Measurements from ENCODE around the gene KLK2. TPM values are rescaled to one million over a fixed set of nuclear protein-coding genes. Genes with fewer than 3 reads are reported as not detected.
A peak's percentile ranks its signal among the peaks of the same experiment; 100 is the strongest.

KLK2 gene
- polyA plus RNA-seq, 1 experiment = not detected

DNA sequence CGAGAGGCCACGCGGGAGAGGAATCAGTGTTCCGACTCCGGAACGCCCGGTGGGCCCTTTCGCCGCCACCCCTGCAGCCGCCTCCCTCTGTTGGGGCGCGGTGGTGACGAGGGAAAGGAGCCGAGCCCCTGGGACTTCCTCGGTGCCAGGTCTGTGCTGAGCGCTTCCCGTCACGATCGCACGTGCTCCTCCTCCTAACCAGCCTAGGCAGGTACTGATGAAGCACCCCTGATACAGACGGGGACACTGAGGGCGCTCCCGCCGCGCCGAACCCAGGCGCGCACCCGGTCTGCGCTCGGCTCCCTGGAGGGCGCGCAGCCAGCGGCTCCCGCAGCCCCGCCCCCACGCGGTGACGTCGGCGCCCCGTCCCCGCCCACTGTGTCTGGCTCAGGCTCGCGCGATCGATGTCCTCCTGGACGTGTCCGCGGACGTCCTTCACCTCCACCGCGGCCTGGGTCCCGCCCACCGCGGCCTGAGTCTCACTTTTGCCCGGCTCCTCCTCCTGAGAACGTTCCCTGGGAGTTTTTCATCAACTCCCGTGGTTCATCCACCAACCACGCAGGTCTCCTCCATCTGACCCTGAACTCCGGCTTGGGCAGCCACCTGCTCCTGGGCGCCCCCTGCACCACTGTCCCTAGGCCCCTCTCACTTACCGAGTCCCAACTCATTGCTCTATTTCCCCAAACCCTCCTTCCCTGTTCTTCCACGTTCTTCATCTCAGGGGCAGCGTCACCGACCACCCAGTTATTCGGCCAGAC, 37.3 kb upstream of the KLK2 start:
- TF ChIP-seq, protein P1, sequence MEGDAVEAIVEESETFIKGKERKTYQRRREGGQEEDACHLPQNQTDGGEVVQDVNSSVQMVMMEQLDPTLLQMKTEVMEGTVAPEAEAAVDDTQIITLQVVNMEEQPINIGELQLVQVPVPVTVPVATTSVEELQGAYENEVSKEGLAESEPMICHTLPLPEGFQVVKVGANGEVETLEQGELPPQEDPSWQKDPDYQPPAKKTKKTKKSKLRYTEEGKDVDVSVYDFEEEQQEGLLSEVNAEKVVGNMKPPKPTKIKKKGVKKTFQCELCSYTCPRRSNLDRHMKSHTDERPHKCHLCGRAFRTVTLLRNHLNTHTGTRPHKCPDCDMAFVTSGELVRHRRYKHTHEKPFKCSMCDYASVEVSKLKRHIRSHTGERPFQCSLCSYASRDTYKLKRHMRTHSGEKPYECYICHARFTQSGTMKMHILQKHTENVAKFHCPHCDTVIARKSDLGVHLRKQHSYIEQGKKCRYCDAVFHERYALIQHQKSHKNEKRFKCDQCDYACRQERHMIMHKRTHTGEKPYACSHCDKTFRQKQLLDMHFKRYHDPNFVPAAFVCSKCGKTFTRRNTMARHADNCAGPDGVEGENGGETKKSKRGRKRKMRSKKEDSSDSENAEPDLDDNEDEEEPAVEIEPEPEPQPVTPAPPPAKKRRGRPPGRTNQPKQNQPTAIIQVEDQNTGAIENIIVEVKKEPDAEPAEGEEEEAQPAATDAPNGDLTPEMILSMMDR (IDR thresholded peaks at IDR 0.05; ENCODE audit: insufficient read depth, low read depth, low read length) = no peak
- CTCF ChIA-PET = no interaction called here
- Histone ChIP-seq H3K36me3 (ENCODE audit: control insufficient read depth, insufficient read depth, low read length) (no peaks in the 10 kb centered on the region), H3K27me3 (ENCODE audit: control insufficient read depth, insufficient read depth, low read length) (no peaks in the 10 kb centered on the region), H3K4me3 (ENCODE audit: low read depth, low read length) (peak overlapping the region; percentile 49)
- no peak for DNase-seq (ENCODE audit: low read depth)
- POLR2A ChIA-PET = no interaction called here

DNA sequence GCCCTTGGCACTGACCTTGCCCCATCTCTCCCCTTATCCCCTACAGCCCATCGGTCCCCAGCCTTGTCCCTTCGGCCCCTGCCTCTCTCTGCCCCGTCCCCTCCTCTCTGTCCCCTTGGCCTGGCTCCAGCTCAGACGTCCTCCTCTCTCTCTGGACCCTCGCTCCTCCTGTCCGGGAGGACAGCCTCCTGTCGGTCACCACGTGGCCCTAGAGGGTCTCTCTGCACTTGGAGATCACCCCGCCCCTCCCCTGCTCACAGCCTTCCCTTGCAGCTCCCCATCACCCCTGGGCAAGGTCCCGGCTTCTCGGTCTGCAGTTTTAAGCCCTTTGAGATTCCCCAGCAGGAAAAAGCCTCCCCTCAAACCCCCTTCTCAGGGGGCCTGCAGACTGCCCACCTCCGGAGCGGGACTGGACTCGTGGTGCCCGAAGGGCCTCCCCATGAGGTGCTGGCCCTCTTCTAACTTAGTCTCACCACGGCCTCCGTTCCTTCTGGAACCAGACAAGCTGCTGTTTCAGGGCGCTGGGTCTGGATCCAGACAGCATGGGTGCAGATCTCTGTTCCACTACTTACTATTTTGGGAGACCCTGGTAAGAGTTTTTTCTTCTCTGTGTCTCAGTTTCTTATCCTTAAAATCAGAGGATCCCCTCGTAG, 36.6 kb upstream of the KLK2 start:
- TF ChIP-seq, protein P1 (IDR thresholded peaks at IDR 0.05; ENCODE audit: insufficient read depth, low read depth, low read length) = no peak
- peak overlapping the region; percentile 49; the same call in 1 of the 2 replicates for H3K4me3 ChIP-seq (ENCODE audit: low read depth, low read length)
- ChIA-PET CTCF (no interaction called here), POLR2A (no interaction called here)
- DNase-seq (ENCODE audit: low read depth) = no peak
- H3K36me3 ChIP-seq (ENCODE audit: control insufficient read depth, insufficient read depth, low read length) = no peaks in the 10 kb centered on the region
- H3K27me3 ChIP-seq (ENCODE audit: control insufficient read depth, insufficient read depth, low read length) = no peaks in the 10 kb centered on the region

DNA sequence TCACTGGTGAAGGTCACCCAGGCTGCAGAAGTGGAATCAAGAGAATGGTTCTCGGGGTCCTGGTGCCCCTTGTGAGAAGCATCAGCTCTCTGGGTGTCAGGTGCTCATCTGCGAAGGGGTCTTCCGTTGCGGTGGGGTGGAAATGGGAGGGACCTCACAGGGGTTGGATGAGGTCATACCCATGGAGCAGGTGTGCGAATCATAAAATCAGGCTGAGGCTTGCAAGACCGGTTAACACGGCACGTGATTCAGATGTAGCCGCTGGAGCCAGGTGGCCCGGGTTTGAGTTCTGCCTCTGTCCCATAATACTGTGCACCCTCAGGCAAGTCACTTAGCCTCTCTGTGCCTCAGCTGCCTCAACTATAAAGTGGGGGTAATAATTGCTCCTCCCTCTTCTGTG, 35.9 kb upstream of the KLK2 start:
- Histone ChIP-seq H3K27me3 (ENCODE audit: control insufficient read depth, insufficient read depth, low read length) (no peaks in the 10 kb centered on the region), H3K4me3 (ENCODE audit: low read depth, low read length) (no peak overlapping the region), H3K36me3 (ENCODE audit: control insufficient read depth, insufficient read depth, low read length) (no peaks in the 10 kb centered on the region)
- ChIA-PET POLR2A (no interaction called here), CTCF (no interaction called here)
- DNase-seq (ENCODE audit: low read depth) = no peak
- TF ChIP-seq, protein P1 (IDR thresholded peaks at IDR 0.05; ENCODE audit: insufficient read depth, low read depth, low read length) = no peak

DNA sequence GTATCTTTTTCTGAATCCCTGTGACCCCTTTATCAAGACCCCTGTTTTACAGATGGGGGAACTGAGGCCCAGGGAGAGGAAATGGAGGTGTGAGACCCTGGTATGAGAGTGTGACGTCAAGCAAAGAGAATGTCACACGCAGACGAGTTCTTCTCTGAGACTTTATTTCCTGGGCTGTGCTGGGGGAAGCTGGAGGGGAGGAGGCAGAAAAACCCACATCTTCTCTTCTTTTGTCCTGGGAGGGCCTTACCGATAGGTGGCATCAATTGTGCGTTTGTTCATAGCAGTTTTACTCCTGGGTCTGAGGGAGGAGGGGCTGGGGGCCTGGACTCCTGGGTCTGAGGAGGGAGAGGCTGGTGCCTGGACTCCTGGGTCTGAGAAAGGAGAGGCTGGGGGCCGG, 35.0 kb upstream of the KLK2 start:
- no peaks in the 10 kb centered on the region for H3K27me3 ChIP-seq (ENCODE audit: control insufficient read depth, insufficient read depth, low read length)
- no peaks in the 10 kb centered on the region for H3K36me3 ChIP-seq (ENCODE audit: control insufficient read depth, insufficient read depth, low read length)
- ChIA-PET CTCF (no interaction called here), POLR2A (no interaction called here)
- DNase-seq (ENCODE audit: low read depth) = no peak
- no peak overlapping the region for H3K4me3 ChIP-seq (ENCODE audit: low read depth, low read length)
- TF ChIP-seq, protein P1 (IDR thresholded peaks at IDR 0.05; ENCODE audit: insufficient read depth, low read depth, low read length) = 0 out of 2 replicates have a peak, but pooled peaks have one; percentile 16

DNA sequence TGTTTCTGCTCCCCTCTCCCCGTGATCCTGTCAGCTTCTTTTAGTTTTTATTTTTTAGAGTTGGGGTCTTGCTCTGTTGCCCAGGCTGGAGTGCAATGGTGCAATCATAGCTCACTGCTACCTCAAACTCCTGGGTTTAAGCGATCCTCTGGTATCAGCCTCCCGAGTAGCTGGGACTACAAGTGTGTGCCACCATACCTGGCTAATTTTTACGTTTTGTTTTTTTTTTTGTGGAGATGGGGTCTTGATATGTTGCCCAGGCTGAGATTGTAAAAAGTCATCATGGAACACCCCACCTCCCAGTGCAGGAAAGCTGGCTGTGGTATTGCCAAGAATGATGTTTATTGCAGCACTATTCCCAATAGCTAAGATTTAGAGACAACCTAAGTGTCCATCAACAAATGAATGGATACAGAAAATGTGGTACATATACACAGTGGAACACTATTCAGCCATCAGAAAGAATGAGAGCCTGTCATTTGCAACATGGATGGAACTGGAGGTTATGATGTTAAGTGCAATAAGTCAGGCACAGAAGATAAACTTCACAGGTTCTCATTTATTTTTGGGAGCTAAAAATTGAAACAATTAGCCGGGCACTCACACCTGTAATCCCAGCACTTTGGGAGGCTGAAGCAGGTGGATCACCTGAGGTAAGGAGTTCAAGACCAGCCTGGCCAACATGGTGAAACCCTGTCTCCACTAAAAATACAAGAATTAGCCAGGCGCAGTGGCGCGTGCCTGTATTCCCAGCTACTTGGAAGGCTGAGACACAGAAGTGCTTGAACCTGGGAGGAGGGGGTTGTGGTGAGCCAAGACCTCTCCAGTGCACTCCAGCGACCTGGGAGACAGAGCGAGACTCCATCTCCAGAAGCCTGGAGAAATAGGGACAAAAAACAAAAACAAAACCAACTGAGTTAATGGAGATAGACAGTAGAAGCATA, 33.3 kb upstream of the KLK2 start:
- CTCF ChIA-PET = interaction anchor here (1.0 kb wide), 1 partner anchor 83 kb away, joined by 3 read pairs; no protein-coding TSS in a partner anchor
- TF ChIP-seq, protein P1 (IDR thresholded peaks at IDR 0.05; ENCODE audit: insufficient read depth, low read depth, low read length) = no peak
- H3K4me3 ChIP-seq (ENCODE audit: low read depth, low read length) = no peak overlapping the region
- H3K36me3 ChIP-seq (ENCODE audit: control insufficient read depth, insufficient read depth, low read length) = no peaks in the 10 kb centered on the region
- no peaks in the 10 kb centered on the region for H3K27me3 ChIP-seq (ENCODE audit: control insufficient read depth, insufficient read depth, low read length)
- DNase-seq (ENCODE audit: low read depth) = no peak
- POLR2A ChIA-PET = no interaction called here
